Islet precursor cell (in vitro differentiated cells): ENCODE measurements around the gene CNPY2.
"Not testable (repeated sequence)": the region's sequence is repeated elsewhere in the genome, so short reads cannot be mapped to it uniquely, and the experiment has no call there.

Source experiments
- DNase-seq: peaks from one replicate; pipeline ENCODE4 v3.0.0-alpha.2; 2018

Gene CNPY2

DNA sequence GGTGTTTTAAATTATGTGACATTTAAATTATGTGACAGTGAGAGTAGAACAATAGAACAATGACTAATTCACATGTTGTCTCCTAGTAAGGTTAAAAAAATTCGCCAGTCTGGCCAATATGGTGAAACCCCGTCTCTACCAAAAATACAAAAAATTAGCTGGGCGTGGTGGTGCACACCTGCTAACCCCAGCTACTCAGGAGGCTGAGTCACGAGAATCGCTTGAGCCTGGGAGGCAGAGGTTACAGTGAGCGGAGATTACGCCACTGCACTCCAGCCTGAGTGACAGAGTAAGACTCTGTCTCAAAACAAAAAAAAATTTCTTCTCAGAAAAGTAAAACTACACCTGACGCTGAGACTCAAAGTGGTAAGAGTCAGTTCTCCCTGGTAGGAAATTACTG is 18.4 kb downstream of the CNPY2 start:
- no peak for DNase-seq

DNA sequence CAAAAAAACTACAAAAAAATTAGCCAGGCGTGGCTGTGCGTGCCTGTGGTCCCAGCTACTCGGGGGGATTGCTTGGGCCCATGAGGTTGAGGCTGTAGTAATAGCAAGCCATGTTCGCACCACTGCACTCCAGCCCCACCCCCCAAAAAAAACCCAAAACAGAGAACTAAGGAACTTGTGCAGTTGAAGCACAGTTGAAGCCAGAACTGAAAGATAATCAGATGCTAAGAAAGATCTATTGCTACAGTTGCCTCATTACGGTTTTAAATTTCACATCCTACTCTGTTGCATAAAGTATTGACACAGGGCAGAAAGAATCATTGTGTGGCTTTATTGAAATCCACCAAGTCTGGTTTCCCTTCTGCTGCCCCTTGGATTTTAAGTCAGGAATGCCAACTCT is 19.5 kb downstream of the CNPY2 start:
- DNase-seq, result no peak

DNA sequence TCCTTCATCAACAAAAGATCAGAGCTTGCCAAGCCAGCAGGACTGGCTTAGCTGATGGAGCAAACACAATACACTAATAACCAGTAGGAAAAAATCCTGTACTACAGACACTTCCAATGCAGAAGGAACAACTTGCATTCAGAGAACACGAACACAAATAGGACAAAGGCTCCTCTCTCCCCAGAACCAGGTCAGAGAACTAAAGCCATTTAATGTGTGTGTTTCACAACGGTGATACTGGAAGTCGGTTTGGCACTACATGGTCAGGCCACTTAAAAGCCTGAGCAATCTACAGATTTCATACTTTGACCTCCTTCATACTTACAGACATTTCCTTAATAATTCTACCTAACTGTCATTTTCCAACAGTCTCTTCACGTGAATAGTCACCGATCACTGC is 22.0 kb downstream of the CNPY2 start:
- DNase-seq, result no peak

DNA sequence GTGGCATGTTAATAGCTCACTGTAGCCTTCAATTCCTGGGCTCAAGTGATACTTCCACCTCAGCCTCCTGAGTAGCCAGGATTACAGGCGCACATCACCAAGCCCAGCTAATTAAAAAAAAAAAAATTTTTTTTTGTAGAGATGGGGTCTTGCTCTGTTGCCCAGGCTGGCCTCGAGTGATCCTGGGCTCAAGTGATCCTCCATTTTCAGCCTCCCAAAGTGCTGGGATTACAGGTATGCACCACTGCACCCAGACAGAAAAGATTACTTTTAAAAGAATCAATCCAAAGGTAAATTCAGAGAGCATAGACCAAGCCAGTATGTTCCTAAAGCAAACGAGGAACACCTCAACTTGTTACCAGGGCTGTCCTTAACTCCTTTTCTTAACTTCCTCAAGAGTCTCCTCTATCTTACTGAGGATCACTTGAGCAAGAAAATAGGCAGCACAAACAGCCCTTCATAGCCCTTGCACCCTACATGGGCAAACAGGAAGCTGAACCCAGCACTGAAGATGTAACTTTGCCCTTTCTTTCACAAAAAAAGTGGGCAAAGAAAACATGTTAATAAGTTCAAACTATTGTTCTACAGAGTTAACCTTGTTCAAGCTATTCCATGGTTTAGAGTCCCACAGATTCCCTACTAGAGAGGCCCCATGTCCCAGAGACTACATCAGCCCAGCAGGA is 26.9 kb downstream of the CNPY2 start:
- no peak for DNase-seq

DNA sequence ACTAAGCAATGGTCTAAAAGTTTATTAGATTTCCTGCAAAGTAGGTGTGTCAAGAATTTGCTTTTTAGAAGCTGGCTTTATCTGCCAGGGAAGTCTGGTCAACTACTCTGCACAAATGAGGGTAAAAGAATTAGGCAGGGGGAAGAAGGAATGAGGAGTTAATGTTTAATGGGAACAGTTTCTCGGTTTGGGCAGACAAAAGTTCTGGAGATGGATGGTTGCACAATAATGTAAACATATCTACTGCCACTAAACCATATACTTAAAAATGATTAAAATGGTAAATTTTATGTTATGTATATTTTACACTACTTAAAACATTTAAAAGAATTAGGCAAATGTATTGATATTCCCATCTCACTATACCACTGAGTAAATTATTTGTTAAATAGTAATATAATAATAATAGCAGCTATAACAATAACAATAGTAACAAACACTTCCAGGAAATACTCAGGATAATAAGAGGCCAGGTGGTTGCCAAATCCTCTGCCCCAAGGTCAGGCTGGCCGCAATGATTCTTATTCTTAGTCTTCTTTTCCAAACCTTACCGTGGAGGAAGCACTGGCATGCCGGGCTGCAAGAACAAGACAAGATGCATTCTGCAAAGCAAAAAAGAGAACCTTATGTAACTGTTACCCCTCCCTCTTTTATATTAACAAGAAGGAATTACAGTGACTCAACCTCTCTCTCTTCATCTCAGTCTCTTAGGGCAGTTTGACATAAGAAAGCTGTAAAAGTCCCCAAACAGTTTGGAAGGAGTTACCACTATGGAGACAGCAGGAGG is 29.6 kb downstream of the CNPY2 start:
- no peak for DNase-seq

DNA sequence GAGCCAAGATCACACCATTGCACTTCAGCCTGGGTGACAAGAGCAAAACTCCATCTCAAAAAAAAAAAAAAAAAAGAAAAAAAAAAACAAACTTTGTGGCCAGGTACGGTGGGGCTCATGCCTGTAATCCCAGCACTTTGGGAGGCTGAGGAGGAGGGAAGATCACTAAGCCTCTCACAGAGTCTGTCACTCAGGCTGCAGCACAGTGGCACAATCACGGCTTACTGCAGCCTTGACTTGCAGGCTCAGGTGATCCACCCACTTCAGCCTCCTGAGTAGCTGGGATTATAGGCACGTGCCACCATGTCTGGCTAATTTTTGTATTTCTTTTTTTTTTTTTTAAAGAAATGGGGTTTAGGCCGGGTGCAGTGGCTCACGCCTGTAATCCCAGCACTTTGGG is 31.5 kb downstream of the CNPY2 start:
- DNase-seq, result not testable (repeated sequence)

DNA sequence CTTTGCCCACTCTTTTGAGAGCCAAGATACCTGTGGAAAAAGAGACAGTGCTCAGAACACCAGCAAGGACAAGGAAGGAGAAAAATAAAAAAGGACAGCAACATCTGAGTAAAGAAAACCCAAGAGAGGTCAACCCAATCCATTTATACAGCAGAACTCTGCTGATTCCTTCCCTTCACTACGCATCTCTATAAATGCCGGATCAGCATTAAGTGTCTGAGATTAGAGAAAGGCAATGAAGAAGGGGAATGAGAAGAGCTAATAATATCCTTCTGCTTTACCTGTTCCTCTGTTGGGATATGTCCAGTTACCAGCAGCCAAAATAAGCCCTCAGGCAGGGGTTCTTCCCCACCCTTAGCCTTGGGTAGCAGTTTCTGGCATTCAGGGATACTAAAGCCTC is 33.2 kb downstream of the CNPY2 start:
- DNase-seq, result no peak

DNA sequence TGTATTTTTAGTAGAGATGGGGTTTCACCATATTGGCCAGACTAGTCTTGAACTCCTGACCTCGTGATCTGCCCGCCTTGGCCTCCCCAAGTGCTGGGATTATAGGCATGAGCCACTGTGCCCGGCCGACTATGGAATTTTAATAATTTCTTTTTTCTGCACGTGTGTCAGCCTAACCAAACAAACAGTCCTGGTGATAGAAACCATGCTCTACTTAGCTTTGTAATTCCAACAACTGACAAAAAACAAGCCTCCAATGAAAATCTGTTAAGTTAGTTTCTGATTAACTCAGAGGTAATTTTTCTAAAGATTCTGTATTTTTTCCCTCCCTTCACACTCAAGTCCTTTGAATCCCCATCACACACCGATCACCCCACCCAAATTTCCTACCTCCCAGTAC is 33.8 kb downstream of the CNPY2 start:
- DNase-seq, result no peak

DNA sequence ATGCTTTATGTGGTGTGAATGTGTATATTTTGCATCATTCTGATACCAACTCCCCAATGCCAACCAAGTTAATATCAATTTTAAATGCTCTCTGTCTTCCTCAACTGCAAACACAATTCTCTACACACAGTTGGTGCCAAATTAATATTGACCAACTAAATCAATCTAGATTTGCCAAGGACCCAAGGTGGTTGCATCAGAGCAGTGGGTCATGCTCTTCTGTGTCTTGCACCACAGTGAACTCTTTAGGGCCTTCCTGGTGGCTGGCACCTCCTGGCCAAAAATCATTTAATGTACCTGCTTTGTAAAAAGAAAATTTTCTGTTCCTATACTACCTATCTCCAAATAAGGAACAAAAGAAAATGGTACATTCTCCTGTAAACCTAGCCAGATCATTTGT is 34.9 kb downstream of the CNPY2 start:
- no peak for DNase-seq

DNA sequence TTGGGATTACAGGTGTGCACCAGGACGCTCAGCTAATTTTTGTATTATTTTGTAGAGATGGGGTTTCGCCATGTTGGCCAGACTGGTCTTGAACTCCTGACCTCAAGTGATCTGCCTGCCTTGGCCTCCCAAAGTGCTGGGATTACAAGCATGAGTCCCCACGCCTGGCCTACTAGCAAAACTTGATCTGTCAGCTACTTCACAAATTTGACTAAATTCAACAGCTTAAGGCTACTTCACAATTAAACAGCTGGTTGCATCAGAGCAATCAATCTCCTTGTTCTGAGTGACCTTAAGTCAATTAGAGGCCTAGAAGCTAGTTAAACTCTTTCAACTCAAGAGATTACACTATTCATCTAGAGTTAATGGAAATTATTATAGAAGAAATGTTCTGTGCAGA is 36.9 kb downstream of the CNPY2 start:
- no peak for DNase-seq

DNA sequence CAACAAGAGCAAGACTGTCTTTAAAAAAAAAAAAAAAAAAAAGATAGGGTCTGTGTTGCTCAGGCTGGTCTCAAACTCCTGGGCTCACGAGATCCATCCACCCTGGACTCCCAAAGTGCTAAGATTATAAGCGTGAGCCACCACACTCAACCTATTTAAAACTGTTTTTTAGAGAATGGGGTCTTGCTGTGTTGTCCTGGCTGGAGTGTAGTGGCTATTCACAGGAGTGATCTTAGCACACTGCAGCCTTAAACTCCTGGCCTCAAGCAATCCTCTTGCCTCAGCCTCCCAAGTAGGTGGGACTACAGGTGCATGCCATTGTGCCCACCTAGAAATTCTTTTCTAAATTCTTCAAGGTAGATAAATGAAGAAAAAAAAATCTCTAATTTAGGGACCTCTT is 41.5 kb downstream of the CNPY2 start:
- DNase-seq, result no peak

DNA sequence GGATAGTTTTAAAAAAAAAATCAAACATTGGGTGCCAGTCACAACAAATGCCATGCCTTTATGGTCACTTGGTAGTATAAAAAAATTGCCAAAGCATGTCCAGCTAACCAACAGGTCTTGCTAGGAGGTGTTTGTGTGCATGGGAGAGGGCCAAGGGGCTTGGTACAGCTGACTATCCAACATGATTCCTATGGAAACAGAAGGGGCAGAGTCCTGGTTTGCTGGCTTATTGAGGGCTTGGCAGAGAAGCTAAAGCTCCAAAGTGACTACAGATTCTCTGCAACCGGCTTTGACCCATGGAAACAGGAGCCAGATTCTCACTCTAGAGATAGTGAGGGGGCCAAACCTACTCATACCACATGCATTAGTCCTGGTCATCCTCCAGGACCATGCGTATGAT is 43.3 kb downstream of the CNPY2 start:
- not testable (repeated sequence) for DNase-seq

DNA sequence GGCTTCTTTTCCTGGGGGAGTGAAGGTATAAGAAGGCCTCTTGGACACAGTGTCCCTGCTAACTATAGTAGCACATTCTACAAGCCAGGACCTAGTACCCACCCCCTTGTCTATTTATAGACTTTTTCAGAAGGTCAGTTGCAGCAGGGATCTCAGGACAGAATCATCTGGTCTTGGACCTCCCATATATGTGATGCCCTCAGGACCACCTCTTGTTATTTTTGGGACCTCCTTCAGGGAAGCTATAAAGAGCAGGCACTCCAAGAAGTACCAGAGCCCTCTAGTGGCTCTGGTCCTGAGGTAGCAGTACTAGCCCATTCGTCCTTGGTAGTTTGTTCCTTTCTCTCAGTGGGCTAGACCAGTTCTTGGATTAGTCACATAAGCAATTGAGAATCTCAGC is 44.8 kb downstream of the CNPY2 start:
- peak; percentile 70 for DNase-seq

DNA sequence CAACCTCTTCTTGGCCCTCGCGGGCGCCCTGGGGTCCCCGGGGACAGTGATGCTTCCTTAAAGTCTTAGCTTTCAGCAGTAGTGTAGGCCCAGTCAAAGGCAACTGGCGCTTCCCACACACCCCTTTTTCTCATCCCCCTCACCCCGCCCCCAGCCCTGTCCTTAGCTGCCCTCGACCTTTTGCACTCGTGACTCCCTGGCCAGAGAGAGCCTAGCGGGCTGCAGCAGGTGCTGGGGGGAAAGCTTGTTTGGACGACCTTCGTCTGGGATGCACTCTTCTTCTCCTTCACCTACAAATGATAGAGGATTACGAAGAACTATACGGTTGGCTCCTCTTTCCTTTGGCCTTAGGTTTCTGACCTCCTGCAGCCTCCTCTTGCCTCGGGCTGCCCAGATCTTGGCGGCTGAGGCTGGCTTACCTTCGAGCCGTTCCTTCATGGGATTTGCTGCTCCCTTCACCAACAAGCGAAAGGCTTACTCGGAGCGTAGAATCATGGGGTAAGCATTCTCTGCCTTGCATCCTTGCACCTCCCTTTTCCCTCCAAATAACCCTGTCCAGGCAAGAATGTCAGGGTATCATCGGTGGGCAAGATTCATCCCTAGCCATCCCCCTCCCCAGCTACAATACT is 48.2 kb downstream of the CNPY2 start:
- DNase-seq, result peak; percentile 64

DNA sequence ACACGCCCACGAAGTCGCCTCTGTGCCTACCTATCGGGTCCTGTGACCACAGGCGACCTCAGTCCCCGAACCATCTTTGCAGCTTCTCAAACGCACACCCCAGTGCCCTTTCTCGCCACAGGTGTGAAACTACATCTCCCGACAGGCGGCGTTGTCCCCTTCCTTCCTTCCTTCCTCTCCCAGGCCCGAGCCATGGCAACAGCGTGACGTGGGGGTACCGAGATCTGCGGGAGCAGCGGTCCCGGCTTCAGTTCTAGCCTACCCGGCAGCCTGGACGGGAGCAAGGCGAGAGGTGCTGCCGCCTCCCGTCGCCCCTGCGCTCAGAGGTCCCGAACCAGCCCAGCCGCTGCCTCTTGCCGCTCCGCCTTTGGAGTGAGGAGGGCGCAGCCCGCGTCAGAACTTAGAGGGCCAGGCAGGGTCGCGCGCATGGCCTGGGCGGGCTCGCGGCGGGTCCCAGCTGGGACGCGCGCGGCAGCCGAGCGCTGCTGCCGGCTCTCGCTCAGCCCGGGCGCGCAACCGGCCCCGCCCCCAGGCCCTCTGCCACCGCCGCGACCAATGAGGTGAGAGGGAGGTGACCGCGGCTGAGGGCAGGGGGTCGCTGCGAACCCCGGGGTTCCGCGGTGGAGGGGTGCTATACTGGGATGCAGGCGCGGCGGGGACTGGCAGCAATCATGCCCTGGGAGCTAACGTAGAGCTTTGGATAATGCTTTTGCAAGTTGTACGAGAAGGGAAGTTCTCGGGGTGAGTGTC is 48.9 kb downstream of the CNPY2 start, which contains the start of gene COQ10A:
COQ10A (plus strand) TSS at position 250 of the 750 bp plus-strand sequence; CDS start at position 427, 177 bp downstream.
- peak; percentile 97 for DNase-seq

DNA sequence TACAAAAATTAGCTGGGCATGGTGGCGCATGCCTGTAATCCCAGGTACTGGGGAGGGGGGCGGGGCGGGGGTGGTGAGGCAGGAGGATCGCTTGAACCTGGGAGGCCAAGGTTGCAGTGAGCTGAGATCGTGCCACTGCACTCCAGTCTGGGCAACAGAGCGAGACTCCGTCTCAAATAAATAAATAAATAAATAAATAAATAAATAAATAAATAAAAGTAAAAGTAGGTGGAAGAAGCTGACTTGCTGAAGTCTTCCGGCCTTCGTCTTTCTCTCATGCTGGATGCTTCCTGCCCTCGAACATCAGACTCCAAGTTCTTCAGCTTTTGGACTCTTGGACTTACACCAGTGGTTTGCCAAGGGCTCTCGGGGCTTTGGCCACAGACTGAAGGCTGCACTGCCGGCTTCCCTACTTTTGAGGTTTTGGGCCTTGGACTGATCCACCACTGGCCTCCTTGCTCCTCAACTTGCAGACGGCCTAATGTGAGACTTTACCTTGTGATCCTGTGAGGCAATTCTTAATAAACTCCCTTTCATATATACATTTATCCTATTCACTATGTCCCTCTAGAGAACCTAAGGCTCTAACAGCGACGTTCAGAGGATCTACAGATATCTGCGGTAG is 49.6 kb downstream of the CNPY2 start:
- not testable (repeated sequence) for DNase-seq

DNA sequence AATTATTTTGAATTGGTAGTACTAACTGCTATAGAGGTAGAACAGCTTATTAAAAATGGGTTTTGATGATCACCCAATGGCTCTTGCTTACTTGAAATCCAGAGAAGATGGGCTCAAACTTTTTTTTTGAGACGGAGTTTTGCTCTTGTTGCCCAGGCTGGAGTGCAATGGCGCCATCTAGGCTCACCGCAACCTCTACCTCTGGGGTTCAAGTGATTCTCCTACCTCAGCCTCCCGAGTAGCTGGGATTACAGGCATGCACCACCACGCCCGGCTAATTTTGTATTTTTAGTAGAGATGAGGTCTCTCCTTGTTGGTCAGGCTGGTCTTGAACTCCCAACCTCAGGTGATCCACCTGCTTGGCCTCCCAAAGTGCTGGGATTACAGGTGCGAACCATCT is 52.8 kb downstream of the CNPY2 start:
- not testable (repeated sequence) for DNase-seq

DNA sequence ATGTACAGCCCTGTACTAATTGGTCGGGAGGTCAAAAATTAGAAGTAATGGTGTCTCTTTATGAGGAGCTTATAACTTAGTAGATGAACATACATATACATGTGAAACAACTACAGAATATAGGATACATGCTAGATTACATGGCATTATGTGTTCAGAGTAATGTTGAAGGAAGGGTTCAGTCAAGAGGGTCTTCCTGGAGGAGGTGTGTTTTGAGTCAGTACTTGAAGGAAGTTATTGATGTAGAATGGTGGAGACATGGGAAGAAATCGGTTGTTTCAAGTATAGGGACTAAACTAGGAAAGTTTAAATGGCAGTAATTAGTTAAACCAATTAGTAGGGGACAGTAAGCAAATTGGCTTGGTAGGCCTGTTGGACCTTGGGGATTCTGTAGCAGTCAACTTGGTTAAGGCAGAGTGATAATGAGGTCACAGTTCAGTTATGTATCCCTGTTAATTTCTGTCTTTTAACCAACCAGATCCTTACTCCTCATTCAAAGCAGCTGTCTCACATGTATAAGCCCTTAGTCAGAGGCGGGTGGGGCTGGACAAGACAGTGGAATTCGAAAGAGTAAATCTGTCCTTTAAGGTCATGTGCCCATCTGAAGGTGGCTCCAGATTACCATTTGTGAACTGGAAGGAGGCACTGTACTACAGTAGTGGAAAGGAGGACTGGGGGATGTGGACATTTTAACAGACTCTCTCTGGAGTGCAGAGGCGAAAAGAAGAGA is 54.1 kb downstream of the CNPY2 start:
- DNase-seq, result peak; percentile 95

DNA sequence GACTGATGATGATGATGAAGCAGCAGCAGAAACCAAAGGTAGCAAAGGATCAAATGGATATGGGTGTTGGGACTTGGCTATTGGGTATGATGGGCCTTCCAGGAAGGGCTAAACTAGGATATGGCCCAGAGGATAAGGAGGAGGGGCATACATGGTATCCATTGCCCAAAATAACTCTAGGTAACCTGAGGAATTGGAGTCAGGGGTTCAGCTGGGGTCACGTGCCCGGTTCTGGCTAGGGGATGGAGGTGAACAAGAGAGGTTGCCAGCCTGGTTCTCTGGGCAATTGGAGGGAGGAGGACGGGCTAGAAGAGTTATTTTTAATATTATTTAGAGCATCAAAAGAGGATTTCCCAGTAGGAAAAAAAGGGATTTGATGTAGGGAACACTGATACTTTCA is 54.9 kb downstream of the CNPY2 start:
- DNase-seq, result no peak

DNA sequence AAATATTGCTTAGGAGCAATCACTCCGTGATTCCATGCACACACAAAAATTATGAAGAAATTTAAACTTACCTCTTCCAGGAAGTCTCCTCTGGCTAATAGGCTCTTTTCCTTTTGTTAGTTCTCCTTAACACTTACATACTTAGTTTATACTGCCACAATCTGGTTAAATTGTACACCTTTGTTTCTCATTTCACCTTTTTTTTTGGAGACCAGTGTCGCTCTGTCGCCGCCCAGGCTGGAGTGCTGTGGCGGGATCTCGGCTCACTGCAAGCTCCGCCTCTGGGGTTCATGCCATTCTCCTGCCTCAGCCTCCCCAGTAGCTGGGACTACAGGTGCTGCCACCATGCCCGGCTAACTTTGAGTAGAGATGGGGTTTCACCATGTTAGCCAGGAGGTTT is 55.4 kb downstream of the CNPY2 start:
- no peak for DNase-seq
